Stimulated activated CD8-positive, alpha-beta memory T cell treated with anti-CD3 and anti-CD28 coated beads, Interleukin-7, amount 100 ng/mL, for 1 hour (primary cell): ENCODE data around the gene FBLN1.

ENCODE experiments used
- DNase-seq, 2 donors: peaks; one replicate each; pipeline ENCODE4 v3.0.0-alpha.2; 2020; ENCODE audit warnings: low read depth in 2 of 2

The FBLN1 gene

DNA sequence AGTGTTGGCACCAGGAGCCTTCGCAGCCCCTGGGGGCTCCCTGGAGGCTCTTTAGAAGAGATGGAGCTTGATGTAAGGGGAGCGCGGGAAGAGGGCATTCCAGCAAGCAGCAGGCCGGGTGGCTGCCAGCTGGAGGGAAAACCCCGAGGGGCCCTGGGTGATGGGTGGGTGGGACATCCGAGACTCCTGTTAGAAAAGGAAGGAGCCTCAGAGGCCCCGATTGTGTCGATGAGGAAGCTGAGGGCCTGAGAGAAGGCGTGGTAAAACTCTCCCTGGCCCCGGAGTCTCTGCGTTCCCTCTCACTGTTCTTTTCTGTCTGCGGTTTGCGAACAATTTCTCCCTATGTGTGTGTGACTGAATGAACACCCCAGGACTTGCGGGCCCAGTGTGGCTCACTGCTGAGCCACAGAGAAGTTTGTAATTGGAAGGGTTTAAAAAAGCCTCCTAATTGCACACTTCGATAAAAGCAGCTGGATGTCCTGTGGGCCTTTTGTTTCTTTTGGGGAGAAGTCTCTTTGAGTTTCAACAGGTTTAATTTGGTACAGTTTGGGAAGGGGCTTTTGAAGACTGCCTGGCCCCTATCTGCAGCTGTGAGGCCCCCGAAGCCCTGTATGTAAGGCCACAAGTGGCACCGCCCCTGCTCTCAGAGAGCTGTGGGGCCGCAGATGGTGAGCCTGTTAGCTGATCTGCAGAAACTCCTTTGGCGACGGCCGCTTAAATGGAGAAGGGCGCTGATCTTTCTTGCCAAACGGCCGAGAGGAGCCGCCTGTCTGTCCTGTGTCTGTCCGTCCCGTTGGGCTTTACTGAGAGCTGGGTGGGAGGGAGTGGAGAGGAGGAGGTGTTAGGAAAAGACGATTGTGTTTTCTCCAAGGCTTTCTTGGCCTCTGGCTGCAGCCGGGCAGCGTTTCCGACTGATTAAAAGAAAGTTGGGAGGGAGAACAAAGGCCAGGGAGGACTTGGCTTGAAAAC, 2.0 kb downstream of the FBLN1 start:
- no peak for DNase-seq

DNA sequence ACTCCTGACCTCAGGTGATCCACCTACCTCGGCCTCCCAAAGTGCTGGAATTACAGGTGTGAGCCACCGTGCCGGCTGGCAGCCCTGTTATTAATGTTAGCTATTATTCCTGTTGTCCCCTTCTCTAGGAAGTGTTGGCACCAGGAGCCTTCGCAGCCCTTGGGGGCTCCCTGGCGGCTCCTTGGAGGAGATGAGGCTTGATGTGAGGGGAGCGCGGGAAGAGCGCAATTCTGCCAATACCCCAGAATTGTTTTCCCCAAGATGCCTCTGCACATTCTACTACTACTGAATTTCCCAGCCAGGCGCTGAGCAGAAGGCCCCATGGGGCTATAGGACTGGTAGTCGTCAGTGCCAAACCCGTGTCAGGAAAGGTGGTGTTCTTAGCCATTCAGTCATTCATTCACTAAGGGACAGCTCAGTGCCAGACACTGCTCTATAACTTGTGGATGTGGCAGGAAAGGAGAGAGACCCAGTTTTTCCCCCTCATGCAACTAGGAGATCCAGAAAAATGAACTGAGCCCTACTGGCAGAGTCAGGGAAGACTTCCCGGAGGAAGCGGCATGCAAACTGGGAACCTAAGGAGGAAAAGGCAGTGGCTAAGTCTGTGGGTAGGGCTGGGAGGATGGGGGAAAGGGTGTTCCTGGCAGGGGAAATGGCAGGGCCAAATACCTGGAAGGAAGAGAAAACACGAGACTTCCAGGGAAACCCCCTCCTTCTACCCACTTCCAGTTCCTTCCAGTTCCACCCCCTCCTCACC, 3.5 kb downstream of the FBLN1 start:
- no peak for DNase-seq

DNA sequence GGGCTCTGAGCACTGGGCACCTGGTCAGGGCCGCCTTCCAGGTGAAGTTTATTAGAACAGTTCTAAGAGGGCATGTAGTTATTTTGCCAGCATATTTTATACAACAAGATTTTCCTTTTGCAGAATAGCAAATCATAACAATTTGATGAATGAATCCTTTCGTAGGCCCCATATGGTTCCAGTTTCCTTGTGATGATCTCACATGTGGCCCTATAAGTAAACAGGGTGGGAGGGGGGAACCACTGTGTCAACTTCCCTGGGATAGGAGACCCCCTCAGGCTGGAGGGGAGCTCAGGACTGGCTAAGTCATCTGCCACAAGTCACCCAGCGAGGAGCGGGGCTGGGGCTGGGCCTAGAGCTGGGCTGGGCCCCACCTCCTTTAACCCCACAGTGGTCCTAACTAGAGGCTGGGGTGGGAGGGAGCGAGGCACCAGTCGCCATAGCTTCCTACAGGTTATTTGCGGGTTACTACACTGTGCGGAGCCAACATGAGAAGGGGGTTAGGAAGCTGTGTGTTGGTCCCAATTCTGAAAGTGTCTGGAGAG, 4.2 kb downstream of the FBLN1 start:
- no peak for DNase-seq

DNA sequence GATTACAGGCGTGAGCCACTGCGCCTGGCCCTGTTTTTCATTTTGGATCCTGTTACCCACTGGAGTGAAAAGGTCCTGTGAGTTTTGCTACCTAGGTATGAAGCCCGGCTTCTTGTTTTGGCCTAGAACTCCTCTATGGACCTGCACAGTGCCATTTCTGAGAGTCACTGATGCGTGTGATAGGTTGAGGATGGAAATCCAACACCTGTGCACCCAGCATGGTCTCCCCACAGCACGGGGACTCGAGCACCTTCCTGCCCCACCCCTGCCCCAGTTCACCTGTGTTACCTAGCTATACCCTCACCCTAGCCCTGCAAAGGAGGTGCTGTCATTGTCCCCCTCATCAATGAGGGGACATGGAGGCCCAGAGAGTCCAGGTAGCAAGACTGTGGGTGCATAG, 5.1 kb downstream of the FBLN1 start:
- DNase-seq, result no peak

DNA sequence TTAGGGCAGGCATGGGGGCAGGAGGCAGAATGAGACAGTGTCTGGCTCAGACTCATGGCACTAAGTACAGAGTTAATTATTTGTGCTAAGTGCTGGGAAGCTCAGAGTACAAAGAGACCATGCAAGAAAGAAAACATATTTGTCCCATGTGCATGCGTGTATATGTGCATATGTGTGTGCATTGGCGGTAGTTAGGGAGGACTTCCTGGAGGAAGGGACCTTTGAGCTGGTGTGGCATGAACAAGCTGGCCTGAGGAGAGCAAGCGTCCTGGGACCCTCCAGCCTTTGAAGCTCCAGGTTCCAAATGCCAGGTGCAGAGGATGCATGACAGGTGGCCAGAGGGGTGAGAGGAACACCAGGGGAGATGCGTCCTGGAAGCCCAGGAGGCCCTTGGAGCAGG, 6.1 kb downstream of the FBLN1 start:
- no peak for DNase-seq

DNA sequence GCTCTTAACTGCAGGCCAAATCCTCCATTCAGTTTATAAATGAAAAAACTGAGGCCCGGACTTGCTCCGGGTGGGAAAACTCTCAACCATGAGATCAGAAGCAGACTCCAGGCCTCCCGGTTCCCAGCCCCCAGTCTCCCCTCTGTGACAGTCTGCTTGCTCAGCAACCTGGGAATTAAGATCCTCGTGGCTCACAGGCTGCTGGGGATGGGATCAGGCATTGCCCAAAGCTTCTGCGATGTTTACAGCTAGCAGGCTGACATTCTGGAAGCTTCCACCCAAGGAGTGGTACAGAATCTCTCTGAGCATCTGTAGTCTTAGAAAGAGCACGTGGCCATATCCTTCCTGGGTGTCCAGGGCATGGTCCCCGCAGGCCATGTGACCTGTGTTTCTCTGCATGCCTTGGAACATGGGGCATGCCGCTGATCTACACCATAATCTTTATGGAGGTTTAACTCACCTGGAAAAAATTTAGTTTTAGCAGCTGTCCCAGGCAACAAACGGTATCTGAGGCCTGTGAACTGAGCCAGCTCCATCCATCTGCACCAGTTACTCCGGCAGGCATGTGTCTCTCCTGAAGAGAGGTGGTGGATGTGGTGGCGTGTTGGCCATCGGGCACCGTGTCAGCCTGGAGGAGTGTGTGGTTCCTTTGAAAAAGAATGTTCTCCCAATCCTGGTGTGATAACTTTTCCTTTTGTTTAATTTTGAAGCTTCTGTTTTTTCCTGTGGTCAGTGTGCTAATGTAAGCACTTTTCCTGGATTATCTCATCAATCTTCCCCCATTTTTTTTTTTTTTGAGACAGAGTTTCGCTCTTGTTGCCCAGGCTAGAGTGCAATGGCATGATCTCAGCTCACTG, 7.9 kb downstream of the FBLN1 start:
- no peak for DNase-seq

DNA sequence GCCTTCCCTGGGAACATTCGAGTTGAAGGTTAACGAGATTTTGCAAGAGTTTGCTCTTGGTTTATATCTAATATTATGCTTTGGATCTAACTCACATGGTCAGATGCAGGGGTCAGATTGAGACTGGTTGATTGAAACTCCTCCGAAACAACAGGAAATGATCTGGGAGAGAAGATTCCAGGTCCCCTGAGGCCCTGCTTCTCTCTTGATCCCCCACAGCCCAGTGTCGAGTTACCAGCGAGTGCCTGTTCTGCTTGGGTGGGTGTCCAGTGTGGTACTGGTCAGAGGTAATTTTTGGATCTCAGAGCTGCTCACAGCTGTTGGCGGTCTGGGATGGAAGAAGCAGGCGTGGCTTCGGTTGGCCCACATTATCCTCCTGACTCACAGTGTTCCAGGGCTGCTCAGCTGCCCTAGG, 9.2 kb downstream of the FBLN1 start:
- DNase-seq, result no peak

DNA sequence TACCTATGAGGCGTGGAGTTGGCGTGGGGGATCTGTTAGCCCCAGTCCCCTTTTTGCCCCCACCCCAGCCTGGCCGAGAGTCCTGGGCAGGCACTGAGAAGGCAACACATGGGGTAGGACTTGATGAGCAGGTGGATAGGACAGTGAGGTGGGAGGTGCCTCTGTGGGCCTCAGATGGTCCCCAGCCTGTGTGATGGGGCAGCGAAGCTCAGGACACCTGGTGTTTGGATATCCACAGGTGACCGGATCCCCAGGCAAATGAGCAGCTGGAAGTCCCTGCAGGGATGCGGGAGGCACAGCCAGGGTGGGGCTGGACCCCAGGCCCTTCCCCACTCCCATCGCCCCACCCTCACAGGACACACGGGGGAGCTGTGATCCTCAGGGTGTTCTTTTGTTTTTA, 9.7 kb downstream of the FBLN1 start:
- DNase-seq, result no peak

DNA sequence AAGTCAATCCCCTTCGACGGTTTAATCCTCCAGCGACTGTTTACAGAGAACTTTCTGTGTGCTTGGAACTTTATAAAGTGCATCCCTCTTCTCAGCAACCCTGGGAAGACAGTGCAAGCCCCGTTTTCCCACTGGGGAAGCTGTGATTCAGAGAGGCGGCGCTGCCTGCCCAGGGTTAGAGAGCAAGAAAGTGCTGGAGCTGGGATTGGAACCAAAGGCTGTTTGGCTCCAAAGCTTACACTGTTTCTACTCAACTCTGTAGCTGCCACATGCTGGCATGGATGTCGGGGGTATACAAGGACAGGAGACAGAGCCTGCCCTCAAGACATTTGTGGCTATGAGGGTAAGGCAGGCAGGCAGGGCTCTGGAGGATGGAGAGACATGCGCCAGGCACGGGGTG, 13.0 kb downstream of the FBLN1 start:
- DNase-seq, result no peak

DNA sequence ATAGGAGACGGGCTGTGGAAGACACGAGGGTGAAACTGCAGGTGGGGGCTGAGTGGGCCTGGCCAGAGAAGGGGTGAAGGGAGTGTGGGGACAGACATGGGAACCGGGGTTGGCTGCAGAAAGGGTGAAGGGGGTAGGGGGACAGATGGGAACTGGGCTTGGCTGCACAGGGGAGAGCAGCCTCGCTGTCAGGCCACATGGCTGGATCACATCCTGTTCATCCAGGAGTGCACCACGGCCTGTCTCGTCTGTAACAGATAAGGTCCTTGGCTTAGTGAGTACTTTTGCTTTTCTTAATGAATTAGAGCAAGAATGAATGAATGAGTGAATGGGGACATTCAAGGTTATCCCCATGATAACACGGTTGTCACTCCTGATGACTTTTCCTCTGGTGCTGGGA, 13.5 kb downstream of the FBLN1 start:
- no peak for DNase-seq

DNA sequence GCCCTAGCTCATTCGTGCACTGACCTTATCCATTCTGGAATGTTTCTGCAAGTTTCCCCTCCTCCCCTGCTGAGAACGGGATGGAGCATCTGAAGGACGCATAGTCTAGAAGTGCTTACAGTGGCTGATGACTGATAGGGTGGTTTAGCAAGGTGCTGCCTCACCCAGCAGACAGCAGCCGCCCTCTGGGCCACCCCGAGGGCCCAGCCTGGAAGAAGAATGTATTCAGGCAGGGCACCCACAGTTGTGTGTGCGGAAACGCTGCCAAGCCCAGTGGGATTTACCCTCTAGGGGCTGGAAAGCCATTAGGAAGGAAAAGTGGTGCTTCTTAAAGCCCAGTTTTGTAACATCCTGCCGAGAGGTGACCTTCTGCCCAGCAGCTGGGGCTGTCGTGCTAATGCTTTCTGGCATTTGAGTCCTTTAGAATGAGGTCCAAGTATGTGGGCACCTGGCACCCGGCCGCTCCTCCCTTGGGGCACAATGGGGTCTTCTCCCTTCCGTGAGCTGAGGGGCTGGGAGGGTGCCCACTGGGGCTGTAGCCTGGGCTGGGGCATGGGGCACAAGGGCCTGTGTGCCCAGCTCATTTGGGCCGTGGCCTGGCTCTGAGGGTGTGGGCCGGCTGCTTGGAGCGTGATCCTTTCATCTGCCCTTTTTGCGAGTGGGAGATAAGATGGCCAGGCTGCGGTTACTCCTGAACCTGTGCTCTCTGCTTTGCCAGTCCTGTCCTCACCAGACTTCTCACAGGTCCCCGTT, 14.4 kb downstream of the FBLN1 start:
- DNase-seq, result no peak

DNA sequence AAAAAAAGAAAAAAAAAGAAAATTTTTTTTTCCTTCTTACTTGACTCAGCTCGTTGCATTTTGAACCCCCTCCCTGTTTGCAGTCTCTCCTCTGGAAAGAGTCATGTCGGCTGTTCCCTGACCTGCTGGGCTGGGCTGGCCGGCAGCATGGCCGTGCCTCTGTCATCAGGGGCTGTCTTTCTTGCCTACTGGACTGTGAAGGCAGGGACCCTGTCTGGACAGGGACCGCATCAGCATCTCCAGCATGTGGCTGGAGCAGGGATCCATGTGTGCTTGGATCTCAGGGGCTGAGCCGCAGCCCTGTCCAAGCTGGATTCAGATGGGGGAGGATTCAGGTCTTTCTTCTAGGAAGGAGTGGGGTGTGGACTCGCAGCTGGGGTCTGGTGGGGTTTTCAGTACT, 15.5 kb downstream of the FBLN1 start:
- DNase-seq, result no peak

DNA sequence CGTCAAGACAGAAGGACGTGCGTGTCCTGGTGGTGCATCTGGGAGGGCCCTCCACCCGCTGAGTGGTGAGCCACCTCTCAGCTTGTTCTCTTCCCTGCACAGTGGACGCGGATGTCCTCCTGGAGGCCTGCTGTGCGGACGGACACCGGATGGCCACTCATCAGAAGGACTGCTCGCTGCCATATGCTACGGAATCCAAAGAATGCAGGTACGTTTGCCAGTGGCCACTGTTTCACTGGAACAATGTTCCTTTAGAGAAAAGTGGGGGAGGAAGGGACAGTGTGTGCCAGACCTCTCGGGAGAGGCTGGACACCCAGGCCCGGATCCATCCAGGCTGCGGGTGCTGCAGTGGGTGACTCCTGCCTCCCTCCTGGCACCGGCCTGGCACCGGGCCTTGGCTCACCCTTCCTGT, 15.9 kb downstream of the FBLN1 start:
- DNase-seq, result no peak

DNA sequence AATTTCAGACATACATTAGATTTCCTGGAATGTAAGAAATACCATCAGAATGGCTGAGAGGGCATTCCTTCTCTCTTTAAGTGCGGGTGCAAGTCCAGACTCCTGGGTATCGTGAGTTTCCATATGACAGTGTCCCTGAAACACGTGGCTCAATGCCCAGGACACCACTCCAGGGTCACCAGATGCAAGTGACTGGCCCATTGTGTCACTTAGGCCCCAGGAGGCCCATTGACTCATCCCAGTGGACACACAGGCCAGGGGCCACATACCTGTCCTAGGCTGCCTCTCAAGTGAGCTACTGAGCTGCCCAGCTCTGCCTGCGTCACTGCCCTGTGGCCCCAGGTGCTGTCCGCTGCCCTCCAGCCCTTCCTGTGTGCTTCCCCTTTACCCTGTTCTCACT, 18.5 kb downstream of the FBLN1 start:
- DNase-seq, result no peak

DNA sequence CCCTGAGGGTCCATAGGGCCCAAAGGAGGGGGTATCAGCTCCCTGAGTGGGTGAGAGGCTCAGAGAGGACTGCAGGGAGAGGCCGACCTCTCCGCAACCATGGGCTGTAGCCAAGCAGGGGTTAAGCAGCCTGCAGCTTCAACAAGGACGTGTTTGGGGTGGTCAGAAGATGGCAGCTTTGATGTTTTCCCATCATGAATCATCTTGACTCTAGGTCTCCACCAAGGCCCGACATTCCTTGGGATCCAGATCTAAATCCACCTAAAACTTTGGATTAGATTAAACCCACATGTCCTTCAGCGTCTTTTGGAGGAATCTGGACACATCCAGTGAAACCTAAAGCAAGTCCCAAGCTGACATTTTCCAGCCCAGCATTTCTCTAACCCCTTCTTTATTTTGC, 19.8 kb downstream of the FBLN1 start:
- DNase-seq, result no peak

DNA sequence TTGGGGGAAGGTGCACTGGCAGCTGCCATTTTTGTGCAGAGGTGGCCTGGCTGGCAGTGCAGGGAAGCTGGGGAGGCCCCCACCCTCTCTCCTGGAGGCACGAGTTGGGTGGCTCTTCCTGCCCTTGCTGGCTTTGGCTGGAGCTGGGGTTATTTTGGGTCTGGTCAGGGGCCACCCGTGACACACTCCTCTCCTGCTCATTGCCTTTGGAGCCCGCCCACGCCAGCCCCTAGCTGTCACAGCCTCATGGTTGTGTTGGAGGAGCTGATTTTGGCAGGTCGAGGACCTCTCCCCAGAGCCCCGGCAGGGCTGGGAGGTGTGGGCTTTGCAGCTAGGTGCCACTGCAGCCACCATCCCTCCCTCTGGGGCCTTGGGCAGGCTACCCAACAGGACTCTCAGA, 21.5 kb downstream of the FBLN1 start:
- DNase-seq, result no peak

DNA sequence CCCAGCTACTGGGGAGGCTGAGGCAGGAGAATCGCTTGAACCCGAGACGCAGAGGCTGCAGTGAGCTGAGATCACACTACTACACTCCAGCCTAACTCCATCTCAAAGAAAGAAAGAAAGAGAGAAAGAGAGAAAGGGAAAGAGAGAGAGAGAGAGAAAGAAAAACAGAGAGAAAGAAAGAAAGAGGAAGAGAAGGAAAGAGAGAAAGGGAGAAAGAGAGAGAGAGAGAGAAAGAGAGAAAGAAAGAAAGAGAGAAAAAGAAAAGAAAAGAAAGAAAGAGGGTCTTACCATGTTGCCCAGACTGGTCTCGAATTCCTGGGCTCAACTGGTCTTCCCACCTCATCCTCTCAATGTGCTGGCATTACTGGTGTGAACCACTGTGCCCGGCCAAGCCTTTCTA, 22.3 kb downstream of the FBLN1 start:
- DNase-seq, result no peak

DNA sequence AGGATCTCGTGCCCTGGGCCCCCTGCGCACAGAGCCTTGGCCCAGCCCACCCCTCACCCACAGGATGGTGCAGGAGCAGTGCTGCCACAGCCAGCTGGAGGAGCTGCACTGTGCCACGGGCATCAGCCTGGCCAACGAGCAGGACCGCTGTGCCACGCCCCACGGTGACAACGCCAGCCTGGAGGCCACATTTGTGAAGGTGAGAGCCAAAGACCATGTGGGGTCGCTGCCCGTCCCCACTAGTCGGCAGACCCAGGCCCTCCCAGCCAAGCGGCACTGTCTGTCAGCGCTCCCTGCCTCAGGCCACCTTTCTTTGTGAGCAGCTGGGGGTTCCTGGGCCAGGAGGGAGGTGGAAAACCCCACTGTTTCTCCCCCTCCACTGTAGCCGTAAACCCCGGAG, 22.8 kb downstream of the FBLN1 start:
- no peak for DNase-seq

DNA sequence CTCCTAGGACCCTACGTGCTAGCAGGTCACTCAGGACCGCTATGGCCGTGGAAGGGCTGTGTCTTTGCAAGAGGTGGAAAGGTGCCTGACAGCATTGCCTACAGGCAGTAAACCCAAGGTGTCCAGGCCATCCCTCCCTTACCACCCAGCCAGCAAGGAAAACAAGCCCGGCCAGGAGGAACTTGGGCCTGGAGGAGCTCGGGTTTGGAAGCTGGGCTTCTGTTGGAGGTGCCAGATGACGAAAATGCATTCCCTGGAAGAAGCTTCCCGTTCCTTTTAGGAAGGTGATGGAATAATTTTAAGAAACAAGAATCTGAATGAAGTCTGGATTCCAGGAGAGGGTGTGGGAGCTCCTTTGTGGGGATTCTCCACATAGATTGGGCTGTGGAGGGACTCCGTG, 23.6 kb downstream of the FBLN1 start:
- DNase-seq, result no peak

DNA sequence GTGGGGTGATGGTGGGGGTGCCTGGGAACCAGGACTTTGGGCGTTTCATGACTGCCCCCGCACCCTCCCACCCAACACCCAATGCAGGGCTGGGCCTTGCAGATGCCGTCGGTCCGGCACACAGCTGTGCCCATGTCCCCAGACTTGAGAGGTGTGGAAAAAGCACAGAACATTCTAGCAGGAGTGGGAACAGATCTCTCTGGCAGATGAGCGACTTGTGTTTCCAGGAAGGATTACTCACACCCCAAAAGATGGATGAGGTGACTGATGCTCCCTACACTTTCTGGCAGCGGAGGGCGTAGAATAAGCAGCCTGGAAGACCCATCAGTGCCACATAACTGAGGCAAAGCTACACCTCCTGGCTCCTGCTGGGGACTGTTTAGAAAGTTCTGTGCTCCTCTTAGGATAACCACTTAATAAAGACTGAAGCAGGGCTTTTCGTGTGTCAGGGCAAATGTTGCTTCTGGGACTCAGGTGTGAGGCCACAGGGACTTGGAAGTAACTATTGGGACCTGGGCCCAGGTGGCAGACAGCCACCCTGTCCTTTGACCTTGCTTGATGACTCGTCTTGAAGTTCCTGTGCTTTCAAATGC, 24.2 kb downstream of the FBLN1 start:
- DNase-seq, result no peak

DNA sequence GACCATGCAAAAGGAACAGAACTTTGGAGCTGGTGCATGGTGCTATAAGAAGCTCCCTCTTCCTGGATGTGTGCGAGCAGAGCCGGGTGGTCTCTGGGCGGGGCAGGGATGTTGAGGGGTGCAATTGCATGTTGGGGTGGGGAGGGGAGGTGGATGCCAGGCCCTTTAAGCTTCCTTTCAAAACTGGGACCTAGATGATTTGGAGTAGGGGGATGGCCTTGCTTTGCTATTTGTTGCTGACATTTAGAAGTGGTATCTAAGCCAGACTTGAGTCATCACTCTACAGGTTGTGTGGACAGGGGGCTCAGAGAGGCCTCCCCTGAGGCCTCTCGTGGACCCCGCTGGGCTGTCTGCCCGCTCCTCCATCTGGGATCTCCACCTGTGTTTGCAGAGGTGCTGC, 24.8 kb downstream of the FBLN1 start:
- DNase-seq, result no peak
